GM20000 (cell line): Measurements from ENCODE around the gene FUT3.
"Not testable (repeated sequence)": the region's sequence is repeated elsewhere in the genome, so short reads cannot be mapped to it uniquely, and the experiment has no call there.

Source experiments
- DNase-seq: peaks from one replicate; pipeline ENCODE4 v3.0.0; 2012; ENCODE audit warnings: low spot score
- CTCF ChIP-seq: IDR thresholded peaks from 2 replicates; pipeline ENCODE4 v1.5.1; 2012; ENCODE audit warnings: mild to moderate bottlenecking, control low read depth; ENCODE audit errors: extremely low read depth, missing control alignments

The FUT3 gene

GRCh38 chr19:5865772-5866171 lies 14.5 kb upstream of the FUT3 start:
- no peak for DNase-seq
- no peak for TF ChIP-seq CTCF

- no peak for TF ChIP-seq CTCF
- DNase-seq: no peak
Observed at GRCh38 chr19:5864725-5865486, 13.7 kb upstream of the FUT3 start.

- DNase-seq: no peak
- no peak for TF ChIP-seq CTCF
Observed at GRCh38 chr19:5864013-5864720, 12.9 kb upstream of the FUT3 start.

- no peak for TF ChIP-seq CTCF
- DNase-seq: no peak
Observed at GRCh38 chr19:5863030-5863665, 11.9 kb upstream of the FUT3 start.

- no peak for TF ChIP-seq CTCF
Observed at GRCh38 chr19:5857203-5858081, 6.2 kb upstream of the FUT3 start.

GRCh38 chr19:5855151-5855550 lies 3.9 kb upstream of the FUT3 start:
- DNase-seq: not testable (repeated sequence)

More at GRCh38 chr19:5857203-5858081, 6.2 kb upstream of the FUT3 start:
- DNase-seq: no peak

GRCh38 chr19:5854121-5854520 lies 2.9 kb upstream of the FUT3 start:
- DNase-seq: not testable (repeated sequence)
